ENCODE results near the gene AFDN.

- TF ChIP-seq CTCF (IDR thresholded peaks at IDR 0.05) (no peak), POLR2AphosphoS5 (IDR thresholded peaks at IDR 0.05; ENCODE audit: insufficient read depth in 1 of 2, low read depth in 1 of 2) (peak in 1 of 2 donors; percentile 20), POLR2A (IDR thresholded peaks at IDR 0.05) (no peak)
Observed at GRCh38 chr6:168007592-168008338, 181.1 kb downstream of the AFDN start.

Data from vagina (tissue), 2 donors.